Right lobe of liver (tissue), 6 donors: ENCODE results near the gene RASSF10. TPM values are rescaled to one million over a fixed set of nuclear protein-coding genes. Genes with fewer than 3 reads are reported as not detected.

Experiments used
- ATAC-seq, 4 donors: fragments of 200-7000 bp; cut with Tn5 transposase; one replicate each; pipeline ENCODE4 v1.9.1; 2020; ENCODE audit warnings: mild to moderate bottlenecking in 4 of 4, moderate library complexity in 4 of 4
- DNase-seq, 3 donors: peaks; one replicate each; pipeline ENCODE4 v3.0.0-alpha.2; 2020
- H3K27ac ChIP-seq, 3 donors: fragments of 200-600 bp; one replicate each; pipeline ENCODE4 v1.8.0; 2022
- H3K27me3 ChIP-seq, 2 donors: fragments of 200-600 bp; one replicate each; pipeline ENCODE4 v1.8.0; 2022
- H3K36me3 ChIP-seq, 4 donors: fragments of 200-600 bp; sonication (generic) in 1 of 4; one replicate each; pipeline versions ENCODE4 v1.5.1 to v1.8.0; 2017 to 2022; ENCODE audit warnings: control low read depth in 1 of 4
- H3K4me1 ChIP-seq, 4 donors: fragments of 200-600 bp; sonication (generic) in 1 of 4; one replicate each; pipeline versions ENCODE4 v1.5.1 to v1.8.0; 2017 to 2022; ENCODE audit warnings: control low read depth in 1 of 4
- H3K4me3 ChIP-seq, 3 donors: fragments of 200-600 bp; one replicate each; pipeline ENCODE4 v1.8.0; 2022
- H3K9me3 ChIP-seq, 4 donors: fragments of 200-600 bp; sonication (generic) in 1 of 4; one replicate each; pipeline versions ENCODE4 v1.5.1 to v1.8.0; 2017 to 2022; ENCODE audit warnings: control low read depth in 1 of 4
- CTCF ChIP-seq, 4 donors: fragments of 200-600 bp in 3 of 4; fragments of 450-650 bp in 1 of 4; IDR thresholded peaks; one replicate each; pipeline versions ENCODE4 v1.5.1 to v1.8.0; 2016 to 2022; ENCODE audit warnings: antibody characterized with exemption in 4 of 4, mild to moderate bottlenecking in 2 of 4
- POLR2A ChIP-seq: fragments of 450-650 bp; IDR thresholded peaks from one replicate; pipeline ENCODE4 v1.6.1; 2017; ENCODE audit warnings: antibody characterized with exemption, mild to moderate bottlenecking
- WGBS: methylation state at CpG from one replicate; pipeline ENCODE4 v1.1.6; 2018; ENCODE audit warnings: low coverage, low lambda C conversion rate; ENCODE audit not compliant: insufficient coverage; ENCODE audit errors: missing lambda C conversion rate; 5-methylcytosine and 5-hydroxymethylcytosine counted together
- intact Hi-C, 2 donors: fragments of 100-400 bp; cut with DNase I; formaldehyde crosslinking; loops; one replicate each; pipeline versions ENCODE4 v1.11.2 to v1.14.1; 2022
- total RNA-seq, 6 experiments: library from RNA; depleted of rRNA in 2 of 6; stranded (reverse); fragments of >200 nt in 2 of 6; fragmentation: NEBNext Ultra II Directional in 3 of 6; extraction: Animal tissue kit (Norgen Biotek cat#: 25700) in 3 of 6; gene quantifications; one replicate each; pipeline versions ENCODE4 v1.1.0 to v1.2.4, GENCODE V29; 2016 to 2023
- donor health status: DM: no; HTN: yes; CAD: no.
- donor health status: DM: no; HTN: no; CAD: no.
- donor health status: DM: no; HTN: no; CAD: no.
- donor health status: DM: no; HTN: yes; CAD: no.
- donor health status: DM: no; HTN: yes; CAD: no.

The RASSF10 gene
- total RNA-seq, 6 experiments from 2014 or later: 0.11 to 0.49 TPM; not detected in 4

DNA sequence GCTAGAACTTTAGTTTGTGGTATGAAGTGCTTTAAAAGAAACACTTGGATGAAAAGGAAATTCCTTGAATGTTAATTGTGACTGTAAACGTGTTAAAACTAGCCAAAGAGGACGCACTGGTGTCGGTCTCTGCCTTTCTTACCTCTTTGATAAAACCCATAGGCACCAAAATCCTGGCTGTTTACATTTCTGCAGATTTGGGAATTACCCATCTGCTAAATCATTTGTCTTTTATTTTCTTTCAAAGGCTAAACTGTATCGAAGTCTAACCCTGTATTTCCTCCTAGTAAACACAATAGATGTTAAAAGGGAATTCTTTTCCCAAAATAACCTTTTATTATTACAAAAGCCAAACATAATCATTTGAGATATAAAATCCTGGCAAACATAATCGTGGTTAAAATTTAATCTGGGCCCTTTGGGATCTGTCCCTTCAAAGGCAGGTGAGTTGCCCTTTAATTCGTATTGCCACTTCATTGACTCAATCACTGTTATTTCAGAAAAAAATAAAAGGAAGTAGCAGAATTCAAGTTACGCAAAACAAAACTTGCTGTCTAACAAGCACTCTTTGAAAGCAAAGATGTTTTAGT, 2.4 kb downstream of the RASSF10 start:
- TF ChIP-seq CTCF (IDR thresholded peaks at IDR 0.05) (no peak), POLR2A (no peak)
- no peak overlapping the region for H3K4me3 ChIP-seq
- 3% methylated on average over 7 of the region's 7 CpGs for WGBS
- no peaks in the 10 kb centered on the region for H3K9me3 ChIP-seq
- no peak overlapping the region for H3K27ac ChIP-seq
- H3K36me3 ChIP-seq: no peaks in the 10 kb centered on the region
- H3K27me3 ChIP-seq: peaks cover 25 to 32% of the 10 kb centered on the region in 2 donors
- ATAC-seq (peak; percentile 30 to 69 (median 39)), DNase-seq (no peak)
- peaks cover 0 to 46% (median 11%) of the 10 kb centered on the region in 4 donors for H3K4me1 ChIP-seq
- intact Hi-C loops: no loop called here

DNA sequence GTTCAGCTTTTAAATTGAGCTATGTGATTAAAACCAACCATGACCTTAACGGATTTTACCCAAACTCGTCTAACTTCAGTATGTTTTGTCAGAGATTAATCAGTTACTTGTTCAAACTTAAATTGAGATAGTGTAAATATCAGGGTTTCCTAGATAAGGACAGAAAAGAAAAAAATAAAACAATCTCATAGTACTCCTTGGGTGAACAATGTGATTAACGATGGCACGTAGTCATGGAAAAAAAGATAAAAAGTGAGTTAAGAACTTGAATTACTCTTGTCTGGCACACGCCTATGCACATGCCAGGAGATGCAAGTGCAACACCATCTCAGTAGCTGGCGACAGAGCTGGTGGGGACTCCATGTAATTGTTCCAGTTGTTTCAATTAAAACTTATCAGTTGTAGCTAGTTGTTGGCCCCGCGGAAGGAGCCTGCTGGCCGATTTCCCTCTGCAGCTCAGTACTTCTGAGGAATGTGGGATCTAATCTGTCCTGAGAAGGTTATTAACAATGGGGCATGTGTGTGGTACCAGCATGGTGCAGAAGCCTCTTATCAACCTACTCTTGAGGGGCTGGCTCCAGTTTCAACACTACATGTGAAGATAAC, 3.0 kb downstream of the RASSF10 start:
- Histone ChIP-seq H3K4me3 (no peak overlapping the region), H3K9me3 (no peaks in the 10 kb centered on the region), H3K27me3 (peaks cover 26 to 32% of the 10 kb centered on the region in 2 donors), H3K27ac (no peak overlapping the region), H3K4me1 (peaks cover 0 to 46% (median 11%) of the 10 kb centered on the region in 4 donors), H3K36me3 (no peaks in the 10 kb centered on the region)
- WGBS: 14% methylated on average over 7 of the region's 9 CpGs
- intact Hi-C loops: no loop called here
- no peak for DNase-seq
- ATAC-seq: peak; percentile 19 to 55 (median 35)
- TF ChIP-seq CTCF (IDR thresholded peaks at IDR 0.05): no peak
- TF ChIP-seq POLR2A: no peak

DNA sequence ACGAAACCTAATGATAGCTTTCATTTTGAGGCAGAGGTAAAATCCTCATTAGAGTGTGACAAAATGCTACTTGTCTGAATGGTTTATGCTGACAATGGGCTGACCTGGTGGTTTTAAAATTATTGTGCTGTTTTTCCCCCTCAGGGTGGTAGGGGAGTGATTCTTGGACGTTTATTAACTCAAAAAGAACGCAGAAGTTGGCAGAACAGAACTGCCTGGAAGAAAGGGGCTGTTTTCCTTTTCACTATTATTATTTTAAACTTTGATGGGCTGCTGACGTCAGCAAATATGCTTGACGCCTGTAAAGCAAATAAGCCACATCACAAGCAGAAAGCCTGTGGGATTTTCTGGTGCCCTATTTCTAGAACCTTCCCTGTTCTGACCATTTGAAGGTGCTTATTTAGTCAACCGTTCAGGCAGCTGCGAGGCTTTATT, 4.0 kb downstream of the RASSF10 start:
- Histone ChIP-seq H3K36me3 (no peaks in the 10 kb centered on the region), H3K4me1 (peaks cover 0 to 41% (median 11%) of the 10 kb centered on the region in 4 donors), H3K27me3 (peaks cover 26 to 32% of the 10 kb centered on the region in 2 donors), H3K27ac (no peak overlapping the region), H3K9me3 (no peaks in the 10 kb centered on the region), H3K4me3 (no peak overlapping the region)
- no peak for TF ChIP-seq POLR2A
- no peak for TF ChIP-seq CTCF (IDR thresholded peaks at IDR 0.05)
- ATAC-seq (no peak), DNase-seq (no peak)
- intact Hi-C loops: no loop called here
- 43% methylated on average over 7 of the region's 7 CpGs for WGBS

DNA sequence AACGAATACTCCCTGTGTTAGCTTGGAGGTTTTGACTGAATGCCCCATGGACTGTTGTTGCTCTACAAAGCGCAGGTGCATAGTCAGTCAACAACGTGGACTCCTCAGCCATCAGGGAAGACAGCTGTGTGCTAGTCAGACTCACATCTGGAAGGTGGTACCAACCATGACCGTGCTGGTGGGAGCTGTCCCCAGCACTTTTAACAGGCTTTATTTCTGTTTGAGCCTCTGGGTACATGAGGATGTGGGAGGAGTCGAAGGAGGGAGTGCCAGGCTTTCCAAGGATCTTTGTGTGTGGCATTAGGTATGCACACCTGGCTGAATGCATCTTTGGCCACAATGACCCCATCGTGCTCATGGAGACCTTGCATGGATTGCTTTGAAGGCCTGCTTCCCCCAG, 6.6 kb downstream of the RASSF10 start:
- no peak overlapping the region for H3K27ac ChIP-seq
- 79% methylated on average over 2 of the region's 6 CpGs for WGBS
- H3K4me3 ChIP-seq: no peak overlapping the region
- H3K27me3 ChIP-seq: peaks cover 11 to 23% of the 10 kb centered on the region in 2 donors
- ATAC-seq: no peak
- intact Hi-C loops: no loop called here
- TF ChIP-seq CTCF (IDR thresholded peaks at IDR 0.05) (no peak), POLR2A (no peak)
- H3K9me3 ChIP-seq: no peaks in the 10 kb centered on the region
- no peaks in the 10 kb centered on the region for H3K36me3 ChIP-seq
- peaks cover 0 to 16% (median 4%) of the 10 kb centered on the region in 4 donors for H3K4me1 ChIP-seq
- DNase-seq: no peak
